T follicular helper cell (primary cell): ENCODE results near the gene BICRA.
A peak's percentile ranks its signal among the peaks of the same experiment; 100 is the strongest.
"Not testable (repeated sequence)": the region's sequence is repeated elsewhere in the genome, so short reads cannot be mapped to it uniquely, and the experiment has no call there.

Experiments
- DNase-seq: peaks from one replicate; pipeline ENCODE4 v3.0.0-alpha.2; 2020; ENCODE audit warnings: low read depth

The BICRA gene

DNA sequence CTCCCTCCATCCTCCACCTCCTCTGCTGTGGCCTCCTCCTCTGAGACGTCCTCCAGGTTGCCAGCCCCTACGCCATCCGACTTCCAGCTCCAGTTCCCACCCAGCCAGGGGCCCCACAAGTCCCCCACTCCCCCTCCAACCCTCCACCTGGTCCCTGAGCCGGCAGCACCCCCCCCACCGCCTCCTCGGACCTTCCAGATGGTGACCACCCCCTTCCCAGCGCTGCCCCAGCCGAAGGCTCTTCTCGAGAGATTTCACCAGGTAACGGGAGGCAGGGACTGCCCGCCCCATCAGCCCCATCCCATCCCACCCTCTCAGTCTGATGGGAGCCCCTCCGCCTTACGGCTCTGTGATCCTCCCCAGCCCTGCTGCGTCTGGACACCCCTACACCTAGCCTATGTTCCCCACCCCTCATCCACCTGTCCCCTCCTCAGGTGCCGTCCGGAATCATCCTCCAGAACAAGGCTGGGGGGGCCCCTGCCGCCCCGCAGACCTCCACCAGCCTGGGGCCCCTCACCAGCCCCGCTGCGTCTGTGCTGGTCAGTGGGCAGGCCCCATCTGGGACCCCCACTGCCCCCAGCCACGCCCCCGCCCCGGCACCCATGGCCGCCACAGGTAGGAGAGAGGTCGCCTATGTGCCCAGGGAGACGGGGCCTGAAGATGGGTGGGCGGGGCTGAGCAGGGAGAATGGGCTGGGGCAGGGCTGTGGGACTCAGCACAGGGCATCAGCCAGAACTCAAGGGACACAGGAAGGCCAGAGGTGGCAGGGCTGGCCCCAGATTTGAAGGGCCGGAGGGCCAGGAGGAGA lies 85.7 kb downstream of the BICRA start:
- DNase-seq = no peak

DNA sequence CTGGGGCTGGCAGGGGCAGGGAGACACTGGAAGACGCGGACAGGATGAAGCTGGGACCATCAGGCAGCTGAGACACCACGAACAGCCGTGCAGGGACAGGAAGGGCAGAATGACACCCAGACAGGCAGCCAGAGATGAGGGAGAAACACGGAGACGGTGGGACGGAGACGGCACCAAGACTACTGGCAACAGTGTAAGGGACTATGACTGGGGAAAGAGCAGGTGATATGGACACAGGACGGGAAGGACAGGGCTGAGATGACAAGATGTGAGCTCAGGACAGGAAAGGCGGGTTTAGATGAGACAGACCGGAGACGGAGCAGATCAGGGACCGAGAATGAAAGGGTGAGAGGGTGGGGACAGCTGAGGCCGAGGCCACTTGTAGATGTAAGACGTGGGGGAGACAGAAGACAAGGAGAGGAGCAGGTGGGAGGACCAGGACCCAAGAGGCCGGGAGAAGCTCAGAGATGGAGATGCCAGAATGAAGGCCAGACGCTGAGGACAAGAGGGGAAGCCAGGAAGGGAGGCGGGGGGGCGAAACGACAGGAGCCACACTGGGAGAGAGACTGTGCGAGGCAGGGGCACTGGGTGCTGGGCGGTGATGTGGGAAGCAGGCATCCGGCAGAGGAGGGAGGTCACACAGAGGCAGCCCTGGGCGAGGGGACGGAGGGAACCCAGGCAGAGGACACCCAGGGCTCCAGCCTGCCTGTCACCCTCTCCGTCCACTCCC lies 86.8 kb downstream of the BICRA start:
- no peak for DNase-seq

DNA sequence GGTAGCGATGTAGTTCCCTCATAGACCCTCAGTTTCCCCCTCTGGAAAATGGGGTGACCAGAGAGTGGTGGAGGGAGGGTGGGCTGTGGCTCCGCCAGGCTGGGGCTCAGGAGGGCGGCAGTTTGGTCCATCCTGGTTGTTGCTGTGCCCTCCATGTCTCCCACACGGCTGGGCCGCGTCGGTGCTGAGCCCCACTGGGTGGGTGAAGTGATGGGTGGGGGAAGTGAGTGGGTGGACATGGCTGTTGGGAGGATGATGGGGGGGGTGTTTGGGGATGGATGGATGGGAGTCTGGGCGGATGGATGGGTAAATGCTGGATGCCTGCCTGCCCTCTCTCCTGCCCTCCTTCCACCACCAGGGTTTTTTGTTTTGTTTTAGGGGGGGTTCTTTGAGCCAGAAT lies 87.7 kb downstream of the BICRA start:
- no peak for DNase-seq

DNA sequence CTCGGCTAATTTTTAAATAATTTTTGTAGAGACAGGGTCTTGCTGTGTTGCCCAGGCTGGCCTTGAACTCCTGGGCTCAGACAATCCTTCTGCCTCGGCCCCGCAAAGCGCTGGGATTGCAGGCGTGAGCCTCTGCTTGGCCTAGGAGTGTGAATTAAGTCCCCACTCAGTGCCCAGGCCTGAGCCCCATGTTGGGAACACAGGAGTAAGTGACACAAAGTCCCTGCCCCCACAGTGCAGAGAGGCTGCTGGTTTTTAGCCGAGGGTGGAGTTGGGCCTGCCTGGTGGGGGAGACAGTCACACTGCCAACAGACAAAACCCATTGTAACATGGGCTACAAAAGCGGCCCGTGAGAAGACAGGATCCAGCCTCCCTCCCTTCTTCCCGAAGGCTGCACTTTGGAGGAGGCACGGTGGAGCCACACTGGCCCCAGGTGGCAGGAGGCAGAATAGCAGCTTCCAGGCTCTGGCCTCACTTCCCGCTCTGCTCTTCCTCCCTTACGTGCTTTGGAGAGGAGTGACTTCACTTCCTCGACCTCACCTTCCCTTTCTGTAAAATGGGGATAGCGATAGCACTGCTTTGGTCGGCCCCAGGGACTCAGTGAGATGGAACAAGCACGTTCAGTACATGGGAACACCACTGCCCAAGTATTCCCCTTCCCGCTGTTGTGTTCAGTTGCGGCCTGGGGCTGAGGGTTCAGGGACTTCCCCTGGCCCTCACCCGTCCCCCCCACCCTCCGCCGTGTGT lies 89.1 kb downstream of the BICRA start:
- DNase-seq = peak; percentile 24

DNA sequence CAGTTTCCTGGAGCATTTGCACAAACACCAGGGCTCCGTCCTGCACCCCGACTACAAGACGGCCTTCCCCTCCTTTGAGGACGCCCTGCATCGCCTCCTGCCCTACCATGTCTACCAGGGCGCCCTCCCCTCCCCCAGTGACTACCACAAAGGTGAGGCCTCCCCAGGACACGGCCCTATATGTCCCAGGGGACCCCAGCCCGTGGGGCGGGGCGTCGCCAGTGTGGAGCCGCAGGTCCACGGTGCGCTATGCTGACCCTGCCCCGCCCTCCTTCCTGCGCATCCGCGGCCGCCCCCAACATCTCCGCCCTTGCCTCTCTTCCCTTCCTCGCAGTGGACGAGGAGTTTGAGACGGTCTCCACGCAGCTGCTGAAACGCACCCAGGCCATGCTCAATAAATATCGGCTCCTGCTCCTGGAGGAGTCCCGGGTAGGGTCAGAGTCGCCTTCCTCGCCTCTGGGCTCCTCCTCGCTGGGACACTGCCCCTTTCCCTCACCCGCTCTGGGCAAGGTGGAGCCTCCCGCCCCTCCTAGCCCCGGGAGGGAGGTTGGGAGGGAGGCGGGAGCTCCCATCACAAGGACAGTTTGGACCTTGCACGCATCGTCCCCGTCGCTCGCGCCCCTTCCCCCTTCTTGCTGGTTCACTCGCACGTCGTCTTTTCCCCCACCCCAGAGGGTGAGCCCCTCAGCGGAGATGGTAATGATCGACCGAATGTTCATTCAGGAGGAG lies 89.9 kb downstream of the BICRA start:
- DNase-seq = no peak

DNA sequence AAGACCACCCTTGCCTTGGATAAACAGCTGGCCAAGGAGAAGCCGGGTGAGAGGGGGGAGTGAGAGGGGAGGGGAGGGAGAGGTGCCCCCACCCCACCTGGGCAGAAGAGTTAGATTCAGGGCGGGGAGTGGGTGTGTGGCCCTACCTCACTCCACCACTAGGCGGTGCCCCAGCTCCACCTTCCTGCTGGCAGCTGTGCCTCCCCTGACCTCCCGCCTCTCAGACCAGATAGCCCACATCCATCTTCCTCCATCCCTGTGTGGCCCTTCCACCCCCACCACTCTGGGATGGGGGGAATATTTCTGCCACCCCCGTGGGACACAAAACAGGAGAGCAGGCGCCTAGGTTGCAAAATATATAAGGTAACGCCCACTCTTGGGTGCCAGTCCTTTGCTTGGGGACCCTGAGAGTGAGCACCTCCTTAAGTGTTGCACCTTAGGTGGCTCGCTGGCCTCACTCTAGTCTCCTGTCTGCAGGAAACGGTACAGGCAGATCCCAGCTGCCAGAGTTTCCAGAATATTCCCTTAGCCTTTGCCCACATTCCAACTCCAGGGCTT lies 90.5 kb downstream of the BICRA start:
- peak; percentile 21 for DNase-seq

DNA sequence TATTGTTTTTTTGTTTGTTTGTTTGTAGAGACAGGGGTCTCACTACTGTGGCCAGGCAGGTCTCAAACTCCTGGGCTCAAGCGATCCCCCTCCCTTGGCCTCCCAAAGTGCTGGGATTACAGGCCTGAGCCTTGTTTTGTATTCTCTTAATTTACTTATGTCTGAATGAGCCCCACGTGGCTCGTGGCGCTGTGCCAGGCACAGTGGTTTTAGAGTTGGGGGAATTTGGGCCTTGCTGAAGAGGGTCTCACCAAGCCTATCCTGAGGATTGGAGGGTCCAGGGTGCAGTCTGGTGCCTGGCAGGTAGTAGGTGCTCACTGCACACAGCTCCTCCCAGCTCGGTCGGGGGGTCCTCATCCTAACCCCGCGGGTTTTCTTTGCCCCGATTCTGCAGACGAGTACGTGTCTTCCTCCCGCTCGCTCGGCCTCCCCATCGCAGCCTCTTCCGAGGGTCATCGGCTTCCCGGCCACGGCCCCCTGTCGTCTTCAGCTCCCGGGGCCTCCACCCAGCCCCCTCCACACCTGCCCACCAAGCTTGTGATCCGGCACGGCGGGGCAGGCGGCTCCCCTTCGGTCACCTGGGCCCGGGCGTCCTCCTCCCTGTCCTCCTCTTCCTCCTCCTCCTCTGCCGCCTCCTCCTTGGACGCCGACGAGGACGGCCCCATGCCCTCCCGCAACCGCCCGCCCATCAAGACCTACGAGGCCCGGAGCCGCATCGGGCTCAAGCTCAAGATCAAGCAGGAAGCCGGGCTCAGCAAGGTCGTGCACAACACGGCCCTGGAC lies 92.2 kb downstream of the BICRA start:
- no peak for DNase-seq

DNA sequence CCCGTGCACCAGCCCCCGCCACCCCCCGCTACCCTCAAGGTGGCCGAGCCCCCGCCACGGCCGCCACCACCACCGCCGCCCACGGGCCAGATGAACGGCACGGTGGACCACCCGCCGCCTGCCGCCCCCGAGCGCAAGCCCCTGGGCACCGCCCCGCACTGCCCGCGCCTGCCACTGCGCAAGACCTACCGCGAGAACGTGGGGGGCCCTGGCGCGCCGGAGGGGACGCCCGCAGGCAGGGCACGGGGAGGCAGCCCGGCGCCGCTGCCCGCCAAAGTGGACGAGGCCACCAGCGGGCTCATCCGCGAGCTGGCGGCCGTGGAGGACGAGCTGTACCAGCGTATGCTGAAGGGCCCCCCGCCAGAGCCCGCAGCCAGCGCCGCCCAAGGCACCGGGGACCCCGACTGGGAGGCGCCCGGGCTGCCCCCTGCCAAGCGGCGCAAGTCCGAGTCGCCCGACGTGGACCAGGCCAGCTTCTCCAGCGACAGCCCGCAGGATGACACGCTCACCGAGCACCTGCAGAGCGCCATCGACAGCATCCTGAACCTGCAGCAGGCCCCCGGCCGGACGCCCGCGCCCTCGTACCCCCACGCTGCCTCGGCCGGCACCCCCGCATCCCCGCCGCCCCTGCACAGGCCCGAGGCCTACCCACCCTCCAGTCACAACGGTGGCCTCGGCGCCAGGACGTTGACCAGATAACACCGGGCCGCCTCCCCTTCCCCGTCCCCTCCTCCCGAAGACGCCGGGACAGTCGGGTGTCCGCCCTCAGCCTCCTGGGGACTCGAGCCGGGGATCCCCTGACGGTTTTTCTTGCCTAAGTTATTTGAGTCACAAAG lies 93.0 kb downstream of the BICRA start:
- DNase-seq = no peak

DNA sequence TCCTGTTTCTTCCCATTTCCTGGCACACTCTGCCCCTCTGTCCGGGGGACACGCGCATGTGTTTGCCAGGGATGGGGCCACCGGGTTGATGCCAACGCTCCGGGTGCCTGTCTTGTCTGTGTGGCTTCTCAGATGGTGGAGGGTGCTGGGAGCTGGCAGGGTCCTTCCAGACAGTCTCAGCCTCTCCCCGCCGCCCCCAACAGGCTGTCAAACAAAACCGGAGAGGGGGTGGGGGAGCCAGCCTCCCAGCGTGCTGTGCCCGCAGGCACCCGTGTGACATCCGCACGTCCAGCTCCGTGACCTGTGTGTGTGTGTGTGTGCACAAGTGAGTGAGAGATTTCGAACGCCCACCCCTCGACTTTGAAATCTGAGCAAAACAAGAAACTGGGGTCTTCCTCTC lies 93.7 kb downstream of the BICRA start:
- DNase-seq = no peak

DNA sequence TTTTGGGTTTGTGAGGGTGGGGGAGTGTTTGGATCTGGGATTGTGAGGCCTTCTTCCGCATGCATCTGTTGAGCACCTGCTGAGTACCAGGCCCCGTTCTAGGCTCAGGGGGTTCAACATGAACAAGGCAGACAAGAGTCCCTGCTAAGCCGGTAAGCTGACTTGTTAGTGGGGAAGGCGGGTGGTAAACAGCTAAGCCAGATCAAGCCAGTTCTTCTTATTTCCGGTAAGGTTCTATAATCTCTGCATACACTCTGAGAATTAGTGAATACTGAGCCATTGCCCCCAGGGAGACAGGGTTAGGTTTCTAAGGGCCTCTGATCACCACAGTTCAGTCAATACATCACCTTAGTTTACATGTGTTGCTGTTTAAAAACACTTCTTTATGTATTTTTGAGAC lies 94.4 kb downstream of the BICRA start:
- no peak for DNase-seq

DNA sequence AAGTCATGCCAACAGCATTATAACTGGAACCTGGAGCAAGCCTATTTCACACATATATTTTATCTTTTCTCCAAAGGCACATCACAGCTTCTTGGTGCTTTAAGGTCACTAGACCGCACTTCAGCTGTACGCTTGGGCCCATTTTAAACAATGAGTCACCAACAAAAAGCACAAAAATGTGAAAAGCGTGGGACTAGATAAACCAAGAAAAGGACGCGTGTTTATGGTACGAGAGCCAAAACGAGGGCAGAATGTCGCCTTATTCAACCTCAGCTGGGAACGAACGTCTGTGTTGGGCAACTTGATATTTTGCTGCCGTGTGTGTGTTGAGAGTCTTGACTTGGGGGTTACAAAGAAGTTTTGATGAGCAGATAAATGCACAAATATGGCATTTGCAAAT lies 95.1 kb downstream of the BICRA start:
- no peak for DNase-seq

DNA sequence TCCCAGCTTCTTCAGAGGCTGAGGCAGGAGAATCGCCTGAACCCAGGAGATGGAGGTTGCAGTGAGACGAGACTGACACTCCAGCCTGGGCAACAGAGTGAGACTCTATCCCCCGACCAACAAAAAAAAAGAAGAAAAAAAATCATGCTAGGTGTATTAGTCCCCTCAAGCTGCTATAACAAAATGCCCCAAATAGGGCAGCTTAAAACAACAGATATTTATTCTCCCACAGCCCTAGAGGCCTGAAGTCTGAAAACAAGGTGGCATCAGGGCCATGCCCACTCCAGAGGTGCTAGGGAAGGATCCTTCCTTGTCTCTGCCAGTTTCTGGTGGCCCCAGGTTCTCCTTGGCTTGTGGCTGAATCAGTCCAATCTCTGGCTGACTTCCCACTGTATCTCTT lies 95.7 kb downstream of the BICRA start:
- DNase-seq = no peak

DNA sequence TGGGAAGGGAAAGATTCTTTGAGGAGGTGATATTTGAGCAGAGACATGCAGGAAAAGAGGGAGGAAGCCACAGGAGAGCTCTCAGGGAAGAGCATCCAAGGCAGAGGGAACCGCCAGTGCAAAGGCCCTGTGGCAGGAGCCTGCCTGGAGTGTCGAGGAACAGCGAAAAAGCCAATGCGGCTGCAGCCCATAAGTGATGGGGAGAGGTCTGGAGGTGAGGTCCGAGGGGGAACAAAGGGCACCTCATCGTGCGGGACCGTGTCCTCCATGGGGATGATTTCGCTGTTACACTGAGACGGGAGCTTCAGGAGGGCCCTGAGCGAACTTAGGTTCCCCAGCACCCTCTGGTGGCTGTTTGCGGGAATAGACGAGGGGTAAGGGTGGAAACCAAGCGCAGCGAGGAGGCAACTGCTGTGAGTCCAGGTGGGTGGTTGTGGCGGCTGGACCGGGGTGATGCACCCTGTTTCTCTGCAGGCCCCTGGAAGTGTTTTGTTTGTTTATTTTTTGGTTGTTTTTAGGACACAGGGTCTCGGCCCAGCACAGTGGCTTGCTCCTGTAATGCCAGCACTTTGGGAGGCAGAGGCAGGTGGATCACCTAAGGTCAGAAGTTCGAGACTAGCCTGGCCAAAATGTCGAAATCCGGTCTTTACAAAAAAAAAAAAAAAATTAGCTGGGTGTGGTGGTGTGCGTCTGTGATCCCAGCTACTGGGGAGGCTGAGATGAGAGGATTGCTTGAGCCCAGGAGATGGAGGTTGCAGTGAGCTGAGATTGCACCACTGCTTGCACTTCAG lies 98.4 kb downstream of the BICRA start:
- peak; percentile 54 for DNase-seq

DNA sequence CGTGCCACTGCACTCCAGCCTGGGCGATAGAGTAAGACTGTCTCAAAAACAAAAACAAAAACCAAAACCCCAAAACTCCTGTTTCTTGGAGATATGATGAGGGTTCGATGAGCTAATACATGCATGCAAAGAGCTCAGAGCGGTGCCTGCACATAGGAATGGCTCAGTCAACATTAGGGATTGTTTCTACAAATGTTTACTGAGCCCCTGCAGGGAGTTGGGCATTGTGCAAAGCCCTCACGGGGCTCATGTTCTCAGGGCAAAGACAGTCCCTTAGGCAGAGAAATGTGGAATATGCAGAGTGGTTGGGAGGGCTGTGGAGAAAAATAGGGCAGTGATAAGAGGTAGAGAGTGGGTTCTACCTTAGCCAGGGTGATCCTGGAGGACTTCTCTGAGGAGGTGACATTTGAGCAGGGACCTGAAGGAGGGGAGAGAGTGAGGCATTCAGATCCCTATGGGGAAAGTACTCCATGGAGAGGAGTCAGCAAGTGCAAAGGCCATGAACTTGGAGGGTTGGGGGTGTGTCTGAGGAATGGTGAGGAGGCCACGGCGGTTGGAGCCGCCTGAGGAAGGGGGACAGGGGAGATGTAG lies 102.8 kb downstream of the BICRA start:
- DNase-seq = no peak

DNA sequence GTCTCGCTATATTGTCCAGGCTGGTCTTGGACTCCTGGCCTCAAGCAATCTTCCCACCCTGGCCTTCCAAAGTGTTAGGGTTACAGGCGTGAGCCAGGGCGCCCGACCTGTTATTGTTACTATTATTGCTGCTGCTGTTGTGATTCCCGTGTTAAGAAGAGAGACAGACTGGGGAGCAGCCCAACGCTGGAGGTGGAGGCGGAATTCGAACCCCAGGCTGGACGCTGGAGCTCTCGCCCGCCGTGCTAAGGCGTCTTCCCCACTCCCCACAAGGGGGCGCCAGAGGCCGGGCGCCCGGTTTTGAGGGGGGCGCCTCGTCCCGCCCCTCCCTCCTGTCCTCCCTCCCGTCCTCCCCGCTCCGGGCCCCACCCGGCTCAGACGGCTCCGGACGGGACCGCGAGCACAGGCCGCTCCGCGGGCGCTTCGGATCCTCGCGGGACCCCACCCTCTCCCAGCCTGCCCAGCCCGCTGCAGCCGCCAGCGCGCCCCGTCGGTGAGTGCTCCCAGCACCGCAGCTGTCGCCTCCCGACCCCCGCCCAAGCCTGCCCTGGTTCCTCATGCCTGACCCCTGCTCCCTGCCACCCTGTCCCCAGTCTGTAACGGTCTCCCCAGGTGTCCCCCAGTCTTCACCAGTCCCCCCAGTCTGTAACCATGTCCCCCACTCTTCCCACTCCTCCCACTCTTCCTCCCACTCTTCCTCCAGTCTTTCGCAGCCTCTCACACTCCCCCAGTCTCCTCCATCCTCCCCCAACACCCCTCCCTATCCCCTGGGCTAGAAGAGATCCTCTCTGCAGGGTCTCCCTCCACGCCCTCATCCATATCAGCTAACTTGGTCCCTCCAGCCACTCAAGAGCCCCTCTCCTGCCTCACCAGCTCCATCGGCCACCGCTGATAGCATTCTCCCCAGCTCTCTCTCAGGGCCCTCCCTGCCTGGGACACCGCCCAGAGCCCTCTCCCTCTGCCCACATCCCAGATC lies 104.4 kb downstream of the BICRA start, which contains the start of gene EHD2:
Gene EHD2 (plus strand): TSS at position 377 of the 976 bp plus-strand sequence. CDS start 3,191 bp downstream, outside the sequence.
- no peak for DNase-seq

DNA sequence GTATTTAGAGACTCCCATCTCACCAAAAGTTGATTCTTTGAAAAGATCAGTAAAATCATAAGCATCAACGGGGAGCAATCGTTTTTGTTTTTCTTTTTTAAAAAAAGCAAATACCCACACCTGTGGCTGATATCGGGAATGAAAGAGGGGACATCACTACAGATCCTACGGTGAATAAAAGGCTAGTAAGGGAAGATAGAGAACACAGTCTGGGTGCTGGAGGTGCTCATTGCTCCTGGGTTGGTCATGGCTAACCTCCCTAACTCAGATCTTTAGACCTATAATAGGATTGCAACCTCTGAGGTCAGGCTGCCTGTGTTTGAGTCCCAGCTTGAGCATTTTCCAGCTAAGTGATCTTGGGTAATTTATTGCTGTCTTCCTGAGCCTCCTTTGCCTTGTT lies 105.4 kb downstream of the BICRA start:
- DNase-seq = no peak

DNA sequence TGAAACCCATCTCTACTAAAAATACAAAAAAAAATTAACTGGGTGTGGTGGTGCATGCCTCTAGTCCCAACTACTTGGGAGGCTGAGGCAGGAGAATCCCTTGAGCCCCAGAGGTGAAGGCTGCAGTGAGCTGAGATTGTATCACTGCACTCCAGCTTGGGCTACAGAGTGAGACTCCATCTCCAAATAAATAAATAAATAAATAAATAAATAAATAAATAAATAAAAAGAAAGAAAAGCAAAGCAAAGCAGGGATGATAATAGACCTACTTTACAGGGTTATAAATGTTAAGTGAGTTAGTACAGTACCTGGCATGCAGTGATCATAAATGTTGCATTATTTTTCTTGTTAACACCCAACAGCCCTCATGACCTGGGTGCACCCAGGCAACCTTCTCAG lies 105.9 kb downstream of the BICRA start:
- not testable (repeated sequence) for DNase-seq
